RWPE1 (cell line): ENCODE measurements around the gene CATSPERB.
"Not testable (repeated sequence)": the region's sequence is repeated elsewhere in the genome, so short reads cannot be mapped to it uniquely, and the experiment has no call there.

Experiments used
- CTCF ChIA-PET: fragments of 350-600 bp; sonication (Branson Sonifier 250); formaldehyde crosslinking; extraction: SDS; loops from one replicate; lab custom pipeline; 2021; lab: Yijun Ruan, JAX
- POLR2A ChIA-PET: fragments of 400-600 bp; formaldehyde crosslinking; extraction: SDS; loops from one replicate; lab custom pipeline; 2020; ENCODE audit warnings: antibody characterized with exemption; ENCODE audit not compliant: low non-redundant PET; lab: Yijun Ruan, JAX
- DNase-seq: peaks from one replicate; pipeline ENCODE4 v3.0.0; 2012; ENCODE audit warnings: low spot score
- H3K27ac ChIP-seq: fragments of 450-650 bp; 2 replicates; pipeline ENCODE4 v1.5.1; 2017
- CTCF ChIP-seq: fragments of 450-650 bp; conservative IDR thresholded peaks from 2 replicates; pipeline ENCODE4 v1.5.1; 2017; ENCODE audit warnings: low read depth, mild to moderate bottlenecking

CATSPERB gene

DNA sequence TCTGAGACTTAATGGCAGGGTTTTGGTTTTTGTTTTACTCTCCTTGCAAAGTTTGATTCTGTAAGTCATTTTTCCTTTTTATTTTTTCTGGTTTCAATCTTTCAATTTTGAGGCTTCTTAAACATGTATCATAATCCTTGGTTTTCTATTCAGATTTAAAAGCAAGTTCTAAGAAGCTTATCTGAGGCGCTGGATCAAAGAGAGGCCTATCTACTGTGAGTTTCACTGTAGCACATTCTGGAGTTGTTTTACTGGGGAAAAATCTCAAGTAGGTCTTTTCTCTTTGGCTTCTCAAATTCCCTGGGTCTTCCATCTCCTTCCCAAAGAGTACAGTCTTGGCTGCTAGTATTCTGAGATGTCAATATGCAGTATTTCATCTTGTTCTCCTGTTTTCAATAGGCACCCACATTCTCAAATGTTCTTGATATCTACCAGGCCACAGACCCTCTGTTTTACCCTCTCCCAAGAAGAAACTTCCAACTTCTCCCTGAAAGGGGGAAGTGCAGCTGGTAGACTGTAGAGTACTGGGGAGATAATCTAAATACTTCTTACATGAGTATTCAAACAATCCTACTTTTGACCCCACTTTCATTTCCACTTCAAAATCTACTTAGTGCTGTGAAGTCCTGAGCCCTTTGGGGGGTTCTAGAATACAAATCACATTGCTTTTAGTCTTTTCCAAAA, 10.9 kb upstream of the CATSPERB start:
- H3K27ac ChIP-seq: no peak overlapping the region
- TF ChIP-seq CTCF: no peak
- DNase-seq: no peak
- ChIA-PET CTCF (interaction anchor here (0.8 kb wide), 1 partner anchor 982 kb away, joined by 3 read pairs; no protein-coding TSS in a partner anchor), POLR2A (no interaction called here)

GRCh38 chr14:91739867-91740266, 8.0 kb upstream of the CATSPERB start:
- H3K27ac ChIP-seq, DNase-seq, POLR2A ChIA-PET, CTCF ChIA-PET: not testable (repeated sequence)

- no peak for DNase-seq
- ChIA-PET CTCF (interaction anchor here (0.5 to 0.7 kb wide), 4 partner anchors 33 to 229 kb away, joined by 3 to 5 read pairs (median 3); no protein-coding TSS in a partner anchor), POLR2A (no interaction called here)
- no peak for TF ChIP-seq CTCF
- no peak overlapping the region for H3K27ac ChIP-seq
Measured at GRCh38 chr14:91737619-91738018, 5.7 kb upstream of the CATSPERB start.

GRCh38 chr14:91732859-91733477, 1.1 kb upstream of the CATSPERB start:
- TF ChIP-seq CTCF: no peak
- CTCF ChIA-PET: interaction anchor here (0.6 kb wide), 1 partner anchor 88 kb away, joined by 3 read pairs; no protein-coding TSS in a partner anchor
- H3K27ac ChIP-seq: no peak overlapping the region
- no peak for DNase-seq
- POLR2A ChIA-PET: no interaction called here

DNA sequence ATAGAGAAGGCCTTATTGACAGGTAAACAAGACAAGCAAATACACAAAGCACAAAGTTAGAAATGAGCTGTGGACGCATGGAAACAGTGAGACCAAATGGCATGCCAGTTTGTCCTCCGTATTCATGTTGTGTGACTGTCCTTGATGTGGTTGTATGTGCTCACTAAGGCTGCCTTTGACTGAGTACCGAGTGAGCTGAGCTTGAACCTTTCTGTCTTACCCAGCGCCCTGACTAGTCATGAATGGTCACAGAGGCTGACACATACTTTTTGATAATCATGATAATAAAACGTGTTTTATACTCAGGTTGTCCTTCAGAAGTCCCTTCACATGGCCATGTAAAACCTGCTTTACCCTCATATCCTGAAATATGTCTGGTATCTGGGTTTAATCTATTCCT, 553 bp upstream of the CATSPERB start:
- ChIA-PET CTCF (no interaction called here), POLR2A (no interaction called here)
- no peak overlapping the region for H3K27ac ChIP-seq
- no peak for TF ChIP-seq CTCF
- DNase-seq: no peak

GRCh38 chr14:91731018-91731417, 868 bp downstream of the CATSPERB start:
- DNase-seq: no peak
- no peak overlapping the region for H3K27ac ChIP-seq
- TF ChIP-seq CTCF: no peak
- CTCF ChIA-PET: interaction anchor here (0.7 kb wide), 1 partner anchor 65 kb away, joined by 3 read pairs; no protein-coding TSS in a partner anchor
- POLR2A ChIA-PET: no interaction called here

DNA sequence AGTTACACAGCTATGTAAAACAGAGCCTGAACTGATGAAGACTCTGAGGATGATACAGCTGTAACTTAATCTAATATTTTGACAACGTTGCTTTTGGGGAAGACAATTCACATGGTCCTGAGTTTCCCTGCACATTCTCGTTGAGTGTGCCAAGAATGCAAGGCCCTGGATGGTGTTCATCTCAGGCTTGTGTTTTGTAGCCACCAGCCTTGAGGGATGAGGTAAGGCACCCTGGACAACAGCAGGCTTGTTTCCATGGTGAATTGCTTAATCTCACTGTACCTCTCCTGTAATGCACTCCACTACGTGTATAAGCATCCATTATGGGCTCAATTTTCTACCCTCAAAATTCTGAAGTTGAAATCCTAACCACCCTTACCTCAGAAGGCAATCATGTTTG, 2.1 kb downstream of the CATSPERB start:
- H3K27ac ChIP-seq: no peak overlapping the region
- ChIA-PET POLR2A (no interaction called here), CTCF (no interaction called here)
- no peak for DNase-seq
- TF ChIP-seq CTCF: no peak
